HL-60 (cell line): Measurements from ENCODE around the gene SREBF1.

Experiments used
- POLR2AphosphoS5 ChIP-seq: IDR thresholded peaks from 2 replicates; pipeline ENCODE4 v1.6.1; 2012; ENCODE audit warnings: low read depth
- SPI1 ChIP-seq: IDR thresholded peaks from 2 replicates; pipeline ENCODE4 v1.6.1; 2012; ENCODE audit warnings: low read depth, mild to moderate bottlenecking, borderline replicate concordance
- TF ChIP-seq, protein P1 (sequence below): IDR thresholded peaks from one replicate; pipeline ENCODE4 v1.5.1; 2011; ENCODE audit warnings: low read length, control low read depth, inconsistent platforms; ENCODE audit not compliant: insufficient read depth

DNA sequence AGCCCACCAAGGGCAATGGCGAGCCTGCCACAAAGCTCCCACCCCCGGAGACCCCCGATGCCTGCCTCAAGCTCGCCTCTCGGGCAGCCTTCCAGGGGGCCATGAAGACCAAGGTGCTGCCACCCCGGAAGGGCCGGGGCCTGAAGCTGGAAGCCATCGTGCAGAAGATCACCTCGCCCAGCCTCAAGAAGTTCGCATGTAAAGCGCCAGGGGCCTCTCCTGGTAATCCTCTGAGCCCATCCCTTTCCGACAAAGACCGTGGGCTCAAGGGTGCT lies 40.1 kb downstream of the SREBF1 start:
- TF ChIP-seq, protein P1, sequence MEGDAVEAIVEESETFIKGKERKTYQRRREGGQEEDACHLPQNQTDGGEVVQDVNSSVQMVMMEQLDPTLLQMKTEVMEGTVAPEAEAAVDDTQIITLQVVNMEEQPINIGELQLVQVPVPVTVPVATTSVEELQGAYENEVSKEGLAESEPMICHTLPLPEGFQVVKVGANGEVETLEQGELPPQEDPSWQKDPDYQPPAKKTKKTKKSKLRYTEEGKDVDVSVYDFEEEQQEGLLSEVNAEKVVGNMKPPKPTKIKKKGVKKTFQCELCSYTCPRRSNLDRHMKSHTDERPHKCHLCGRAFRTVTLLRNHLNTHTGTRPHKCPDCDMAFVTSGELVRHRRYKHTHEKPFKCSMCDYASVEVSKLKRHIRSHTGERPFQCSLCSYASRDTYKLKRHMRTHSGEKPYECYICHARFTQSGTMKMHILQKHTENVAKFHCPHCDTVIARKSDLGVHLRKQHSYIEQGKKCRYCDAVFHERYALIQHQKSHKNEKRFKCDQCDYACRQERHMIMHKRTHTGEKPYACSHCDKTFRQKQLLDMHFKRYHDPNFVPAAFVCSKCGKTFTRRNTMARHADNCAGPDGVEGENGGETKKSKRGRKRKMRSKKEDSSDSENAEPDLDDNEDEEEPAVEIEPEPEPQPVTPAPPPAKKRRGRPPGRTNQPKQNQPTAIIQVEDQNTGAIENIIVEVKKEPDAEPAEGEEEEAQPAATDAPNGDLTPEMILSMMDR, result no peak
- no peak for TF ChIP-seq POLR2AphosphoS5
- TF ChIP-seq SPI1, result no peak
